Gastrocnemius medialis (tissue), 4 donors: ENCODE measurements around the gene CDRT4. TPM values are rescaled to one million over a fixed set of nuclear protein-coding genes. Genes with fewer than 3 reads are reported as not detected.

ENCODE experiments used
- ATAC-seq, 2 donors: fragments of 150-250 bp; one replicate each; pipeline ENCODE4 v1.9.1; 2016
- DNase-seq, 2 donors: peaks; one replicate each; pipeline ENCODE4 v3.0.0-alpha.2; 2019
- H3K27ac ChIP-seq, 4 donors: fragments of 200-600 bp; sonication (generic); 1 replicate in 1 of 4; 2 replicates in 3 of 4; pipeline ENCODE4 v1.5.1; 2016 to 2018; ENCODE audit warnings: mild to moderate bottlenecking in 2 of 4, moderate library complexity in 1 of 4
- H3K27me3 ChIP-seq, 3 donors: fragments of 200-600 bp; sonication (generic) in 2 of 3; 1 replicate in 1 of 3; 2 replicates in 2 of 3; pipeline versions ENCODE4 v1.5.1 to v1.6.0; 2016 to 2019; ENCODE audit warnings: mild to moderate bottlenecking in 1 of 3, moderate library complexity in 1 of 3
- H3K36me3 ChIP-seq, 2 donors: fragments of 200-600 bp; sonication (generic) in 1 of 2; one replicate each; pipeline ENCODE4 v1.5.1; 2017 to 2018
- H3K4me1 ChIP-seq, 2 donors: fragments of 200-600 bp; sonication (generic) in 1 of 2; one replicate each; pipeline ENCODE4 v1.5.1; 2016 to 2017; ENCODE audit warnings: mild to moderate bottlenecking in 2 of 2
- H3K4me3 ChIP-seq, 4 donors: fragments of 200-600 bp; sonication (generic) in 3 of 4; 1 replicate in 1 of 4; 2 replicates in 3 of 4; pipeline ENCODE4 v1.5.1; 2016 to 2019; ENCODE audit warnings: mild to moderate bottlenecking in 2 of 4
- H3K9me3 ChIP-seq, 3 donors: fragments of 200-600 bp; sonication (generic) in 2 of 3; 1 replicate in 1 of 3; 2 replicates in 2 of 3; pipeline ENCODE4 v1.5.1; 2016 to 2019
- CTCF ChIP-seq, 5 experiments: fragments of 450-650 bp in 3 of 5; fragments of 200-600 bp in 2 of 5; sonication (generic) in 2 of 5; IDR thresholded peaks in 4 of 5; conservative IDR thresholded peaks in 1 of 5; 1 replicate in 4 of 5; 2 replicates in 1 of 5; pipeline ENCODE4 v1.5.1; 2016 to 2019; ENCODE audit warnings: antibody characterized with exemption in 5 of 5, mild to moderate bottlenecking in 3 of 5, moderate library complexity in 3 of 5
- POLR2A ChIP-seq, 2 donors: fragments of 450-650 bp; IDR thresholded peaks; one replicate each; pipeline ENCODE4 v1.6.1; 2017; ENCODE audit warnings: antibody characterized with exemption in 2 of 2, mild to moderate bottlenecking in 2 of 2, moderate library complexity in 2 of 2
- in situ Hi-C, 4 donors: fragments of 200-750 bp; cut with MboI; loops; one replicate each; pipeline versions ENCODE4 v1.15.0 to v1.8.0; 2017; ENCODE audit warnings: low sequenced_read_pairs in 4 of 4
- intact Hi-C: fragments of 100-400 bp; cut with DNase I; formaldehyde crosslinking; loops from one replicate; pipeline ENCODE4 v1.15.1; 2023; ENCODE audit warnings: low total_unique reads
- total RNA-seq, 4 donors: library from RNA; depleted of rRNA; stranded (reverse); fragments of >200 nt; gene quantifications; one replicate each; pipeline versions ENCODE4 v1.1.0 to v1.2.3, GENCODE V29; 2016

The CDRT4 gene
- total RNA-seq, 4 donors from 2014 or later: 0.66 to 2.0 (median 1.00) TPM

- DNase-seq: peak in 1 of 2 donors; percentile 37
- Histone ChIP-seq H3K27me3 (no peaks in the 10 kb centered on the region), H3K36me3 (no peaks in the 10 kb centered on the region), H3K4me1 (peaks cover 62 to 67% of the 10 kb centered on the region in 2 donors), H3K27ac (peak overlapping the region; percentile 86 to 94 (median 89)), H3K4me3 (no peak overlapping the region), H3K9me3 (no peaks in the 10 kb centered on the region)
- in situ Hi-C loops (no loop called here), intact Hi-C loops (loop anchor here (5.0 kb wide), 1 partner anchor 69 kb away; no protein-coding TSS in a partner anchor)
- no peak for ATAC-seq
- TF ChIP-seq CTCF (IDR thresholded peaks at IDR 0.05 in 4 of 5, conservative IDR thresholded peaks at IDR 0.05 in 1 of 5): no peak
- no peak for TF ChIP-seq POLR2A (IDR thresholded peaks at IDR 0.05)
These were observed 34.4 kb downstream of the CDRT4 start for GRCh38 chr17:15432807-15433611.

GRCh38 chr17:15431766-15432165 is 35.7 kb downstream of the CDRT4 start:
- intact Hi-C loops (loop anchor here (1.0 to 5.0 kb wide), 5 partner anchors 16 to 174 kb away; no protein-coding TSS in a partner anchor), in situ Hi-C loops (no loop called here)
- Histone ChIP-seq H3K4me3 (no peak overlapping the region), H3K27ac (peak overlapping the region; percentile 86 to 94 (median 89)), H3K4me1 (peaks cover 60 to 61% of the 10 kb centered on the region in 2 donors), H3K27me3 (no peaks in the 10 kb centered on the region), H3K36me3 (no peaks in the 10 kb centered on the region), H3K9me3 (no peaks in the 10 kb centered on the region)
- TF ChIP-seq CTCF (IDR thresholded peaks at IDR 0.05 in 4 of 5, conservative IDR thresholded peaks at IDR 0.05 in 1 of 5): no peak
- no peak for TF ChIP-seq POLR2A (IDR thresholded peaks at IDR 0.05)
- DNase-seq: peak; percentile 70 to 85
- peak; percentile 35 to 52 for ATAC-seq

GRCh38 chr17:15431196-15431595 is 36.2 kb downstream of the CDRT4 start:
- ATAC-seq: peak; percentile 85 to 86
- DNase-seq: peak; percentile 90 to 96

GRCh38 chr17:15424521-15424920 is 42.9 kb downstream of the CDRT4 start:
- in situ Hi-C loops: loop anchor here in 3 of 4 donors (25.0 kb wide), 1 partner anchor 162 kb away; the partner anchor contains the start of gene PMP22 (in 3 of the 3)

More at GRCh38 chr17:15431196-15431595, 36.2 kb downstream of the CDRT4 start:
- Histone ChIP-seq H3K27ac (peak overlapping the region; percentile 86 to 94 (median 89)), H3K27me3 (no peaks in the 10 kb centered on the region), H3K36me3 (no peaks in the 10 kb centered on the region), H3K9me3 (no peaks in the 10 kb centered on the region), H3K4me3 (no peak overlapping the region), H3K4me1 (peaks cover 54 to 55% of the 10 kb centered on the region in 2 donors)
- in situ Hi-C loops: no loop called here
- intact Hi-C loops: loop anchor here (1.0 to 5.0 kb wide), 5 partner anchors 16 to 174 kb away; no protein-coding TSS in a partner anchor
- peak; percentile 3 to 37 for TF ChIP-seq POLR2A (IDR thresholded peaks at IDR 0.05)
- no peak for TF ChIP-seq CTCF (IDR thresholded peaks at IDR 0.05 in 4 of 5, conservative IDR thresholded peaks at IDR 0.05 in 1 of 5)

More at GRCh38 chr17:15424521-15424920, 42.9 kb downstream of the CDRT4 start:
- TF ChIP-seq POLR2A (IDR thresholded peaks at IDR 0.05) (no peak), CTCF (IDR thresholded peaks at IDR 0.05 in 4 of 5, conservative IDR thresholded peaks at IDR 0.05 in 1 of 5) (no peak)
- intact Hi-C loops: no loop called here
- H3K27ac ChIP-seq: no peak overlapping the region
- H3K9me3 ChIP-seq: no peaks in the 10 kb centered on the region
- H3K36me3 ChIP-seq: no peaks in the 10 kb centered on the region
- H3K27me3 ChIP-seq: no peaks in the 10 kb centered on the region
- no peaks in the 10 kb centered on the region for H3K4me1 ChIP-seq
- ATAC-seq (no peak), DNase-seq (no peak)
- no peak overlapping the region for H3K4me3 ChIP-seq
